K562 (cell line): ENCODE data around the gene PKD1L1. TPM values are rescaled to one million over a fixed set of nuclear protein-coding genes. Genes with fewer than 3 reads are reported as not detected.

Source experiments
- ATAC-seq: fragments of 200-7000 bp; cut with Tn5 transposase; 3 replicates; pipeline ENCODE4 v1.9.1; 2020; ENCODE audit warnings: moderate library complexity
- BruUV-seq: library from RNA; stranded (reverse); fragments of 400-500 nt; replicated peaks from 2 replicates; lab custom pipeline; 2021; lab: Mats Ljungman, UMichigan
- CTCF ChIA-PET: fragments of 300-600 bp; formaldehyde crosslinking; extraction: SDS; loops from one replicate; lab custom pipeline; 2021; ENCODE audit warnings: low intra/inter-chr PET ratio; lab: Yijun Ruan, JAX
- POLR2A ChIA-PET: fragments of 300-600, 350-650 bp; sonication (Branson Sonifier 250); formaldehyde crosslinking; extraction: SDS; loops from one replicate; lab custom pipeline; 2021; ENCODE audit warnings: antibody characterized with exemption, inconsistent platforms; lab: Yijun Ruan, JAX
- DNase-seq, 4 experiments: peaks; one replicate each; pipeline versions ENCODE4 v3.0.0 to v3.0.0-alpha.2; 2011 to 2018; ENCODE audit warnings: low spot score in 3 of 4, mixed read lengths in 3 of 4; ENCODE audit errors: extremely low read depth in 1 of 4
- FAIRE-seq: peaks from 2 replicates; lab custom pipeline; 2011; peaks lifted over from hg19 to GRCh38; lab: Jason Lieb, UNC
- H2AFZ ChIP-seq: 2 replicates; pipeline ENCODE4 v1.6.0; 2011; ENCODE audit warnings: low read depth, low read length, control low read depth, inconsistent platforms
- H3K27ac ChIP-seq: fragments of 200-600 bp; 3 replicates; pipeline ENCODE4 v1.8.0; 2011; ENCODE audit warnings: low read depth, mild to moderate bottlenecking, control low read depth, inconsistent platforms, low read length, moderate library complexity, mixed read lengths; ENCODE audit errors: extremely low read depth
- H3K27me3 ChIP-seq, 2 experiments: fragments of 300-600 bp in 1 of 2; 2 replicates in 1 of 2; 3 replicates in 1 of 2; pipeline versions ENCODE4 v1.6.0 to v1.8.0; 2011; ENCODE audit warnings: inconsistent platforms in 2 of 2, low read length in 2 of 2, mild to moderate bottlenecking in 1 of 2, mixed read lengths in 1 of 2, moderate library complexity in 1 of 2; ENCODE audit not compliant: control insufficient read depth in 2 of 2, insufficient read depth in 2 of 2
- H3K36me3 ChIP-seq: fragments of 300-600 bp; 3 replicates; pipeline ENCODE4 v1.8.0; 2011; ENCODE audit warnings: mild to moderate bottlenecking, low read length, inconsistent platforms; ENCODE audit not compliant: control insufficient read depth, insufficient read depth
- H3K4me1 ChIP-seq, 2 experiments: fragments of 200-600 bp in 1 of 2; replicated peaks in 1 of 2; 2 replicates in 1 of 2; 3 replicates in 1 of 2; pipeline versions ENCODE4 v1.5.1 to v1.8.0; 2011; ENCODE audit warnings: inconsistent platforms in 2 of 2, low read length in 2 of 2, mild to moderate bottlenecking in 1 of 2, mixed read lengths in 1 of 2, moderate library complexity in 1 of 2; ENCODE audit not compliant: control insufficient read depth in 2 of 2, insufficient read depth in 2 of 2
- H3K4me2 ChIP-seq: 2 replicates; pipeline ENCODE4 v1.6.1; 2011; ENCODE audit warnings: low read length, control low read depth, inconsistent platforms, mixed read lengths; ENCODE audit not compliant: insufficient read depth
- H3K4me3 ChIP-seq: fragments of 200-600 bp; sonication (generic), shearing (Covaris generic); 2 replicates; pipeline ENCODE4 v1.5.1; 2016; ENCODE audit warnings: control low read depth, inconsistent platforms
- H3K79me2 ChIP-seq: fragments of 200-600 bp; 3 replicates; pipeline ENCODE4 v1.8.0; 2011; ENCODE audit warnings: low read length, inconsistent platforms; ENCODE audit not compliant: control insufficient read depth, insufficient read depth
- H3K9ac ChIP-seq, 2 experiments: 2 replicates each; pipeline versions ENCODE4 v1.6.0 to v1.6.1; 2011; ENCODE audit warnings: low read depth in 2 of 2, low read length in 2 of 2, control low read depth in 1 of 2, inconsistent platforms in 1 of 2, mild to moderate bottlenecking in 1 of 2, mixed read lengths in 1 of 2; ENCODE audit not compliant: insufficient read depth in 1 of 2
- H3K9me1 ChIP-seq: one replicate; pipeline ENCODE4 v1.6.0; 2011; ENCODE audit warnings: inconsistent platforms, mild to moderate bottlenecking, low read length, moderate library complexity; ENCODE audit not compliant: control insufficient read depth, insufficient read depth
- H3K9me3 ChIP-seq: replicated peaks from 2 replicates; pipeline ENCODE4 v1.5.1; 2011; ENCODE audit warnings: low read depth, low read length, inconsistent platforms; ENCODE audit not compliant: control insufficient read depth, insufficient read depth
- H4K20me1 ChIP-seq: replicated peaks from 2 replicates; pipeline ENCODE4 v1.6.1; 2011; ENCODE audit warnings: low read length, inconsistent platforms, mixed read lengths; ENCODE audit not compliant: control insufficient read depth, insufficient read depth
- CBFA2T2 ChIP-seq: fragments of 450-650 bp; conservative IDR thresholded peaks from 2 replicates; pipeline ENCODE4 v1.6.1; 2017; ENCODE audit warnings: mild to moderate bottlenecking
- CBFA2T3 ChIP-seq: fragments of 450-650 bp; IDR thresholded peaks from 2 replicates; pipeline ENCODE4 v1.6.1; 2017
- MEF2D ChIP-seq: conservative IDR thresholded peaks from 2 replicates; pipeline ENCODE4 v1.6.1; 2016; ENCODE audit warnings: low read depth, missing genetic modification characterization, missing compliant biosample characterization
- NFIC ChIP-seq: fragments of 450-650 bp; IDR thresholded peaks from 2 replicates; pipeline ENCODE4 v1.6.1; 2017; ENCODE audit warnings: mild to moderate bottlenecking, inconsistent platforms
- SMARCC2 ChIP-seq: fragments of 450-650 bp; IDR thresholded peaks from 2 replicates; pipeline ENCODE4 v1.6.1; 2017; ENCODE audit warnings: antibody characterized with exemption, moderate library complexity, mild to moderate bottlenecking, low read depth
- WGBS: fragments of 100-300 bp; shearing (Covaris generic); methylation state at CpG from one replicate; pipeline ENCODE4 v1.1.6; 2016; ENCODE audit warnings: low coverage, mixed read lengths; ENCODE audit not compliant: insufficient coverage; ENCODE audit errors: missing lambda C conversion rate; 5-methylcytosine and 5-hydroxymethylcytosine counted together
- in situ Hi-C: fragments of 300-500 bp; cut with MboI; formaldehyde crosslinking; loops from 4 replicates; pipeline ENCODE4 v1.15.0; 2018; ENCODE audit warnings: inconsistent platforms, mixed read lengths
- intact Hi-C: fragments of 100-400 bp; cut with micrococcal nuclease; formaldehyde crosslinking; loops from 2 replicates; pipeline ENCODE4 v1.14.2; 2022
- polyA plus RNA-seq, 8 experiments: library from polyadenylated mRNA; depleted of rRNA in 4 of 8; stranded (reverse) in 5 of 8; unstranded in 3 of 8; fragments of >200 nt; fragmentation: Nextera tagmentation in 2 of 8; fragmentation: Illumina TruSeq in 1 of 8; extraction: Ambion mirVana in 2 of 8; extraction: Trizol in 1 of 8; gene quantifications; 2 replicates each; pipeline versions ENCODE4 v1.2.1 to v1.2.3, GENCODE V29; 2011 to 2014; ENCODE audit warnings: inconsistent platforms in 1 of 8, missing spikeins in 1 of 8
- total RNA-seq, 7 experiments: library from RNA; depleted of rRNA in 6 of 7; stranded (reverse); fragments of >200 nt in 6 of 7; fragmentation: Illumina TruSeq in 2 of 7; extraction: Trizol in 2 of 7; gene quantifications; 2 replicates each; pipeline versions ENCODE4 v1.2.1 to v1.2.3, GENCODE V29; 2011 to 2021; ENCODE audit warnings: low replicate concordance in 1 of 7
- TF ChIP-seq, protein P1 (sequence below): fragments of 250-450 bp; sonication (Bioruptor Pico); IDR thresholded peaks from 2 replicates; pipeline ENCODE4 v1.4.0; 2020; ENCODE audit warnings: mild to moderate bottlenecking, moderate library complexity, borderline replicate concordance
- TF ChIP-seq, protein P2 (sequence below): fragments of 250-450 bp; sonication (Bioruptor Pico); IDR thresholded peaks from 2 replicates; pipeline ENCODE4 v1.8.0; 2022; ENCODE audit warnings: inconsistent platforms, mild to moderate bottlenecking, moderate library complexity, borderline replicate concordance
- TF ChIP-seq, protein P3 (sequence below): IDR thresholded peaks from 2 replicates; pipeline ENCODE4 v1.6.1; 2014; ENCODE audit warnings: antibody characterized with exemption
- TF ChIP-seq, protein P4 (sequence below), 2 experiments: fragments of 450-650 bp; conservative IDR thresholded peaks; 2 replicates each; pipeline ENCODE4 v1.6.1; 2017; ENCODE audit warnings: mild to moderate bottlenecking in 2 of 2, moderate library complexity in 2 of 2

PKD1L1 gene
- total and polyA plus RNA-seq, 9 of the 15 experiments (the other 6 are each of a cell fraction or from before 2014, with no cell fraction given): 0.01 to 0.02 TPM; not detected in 7

DNA sequence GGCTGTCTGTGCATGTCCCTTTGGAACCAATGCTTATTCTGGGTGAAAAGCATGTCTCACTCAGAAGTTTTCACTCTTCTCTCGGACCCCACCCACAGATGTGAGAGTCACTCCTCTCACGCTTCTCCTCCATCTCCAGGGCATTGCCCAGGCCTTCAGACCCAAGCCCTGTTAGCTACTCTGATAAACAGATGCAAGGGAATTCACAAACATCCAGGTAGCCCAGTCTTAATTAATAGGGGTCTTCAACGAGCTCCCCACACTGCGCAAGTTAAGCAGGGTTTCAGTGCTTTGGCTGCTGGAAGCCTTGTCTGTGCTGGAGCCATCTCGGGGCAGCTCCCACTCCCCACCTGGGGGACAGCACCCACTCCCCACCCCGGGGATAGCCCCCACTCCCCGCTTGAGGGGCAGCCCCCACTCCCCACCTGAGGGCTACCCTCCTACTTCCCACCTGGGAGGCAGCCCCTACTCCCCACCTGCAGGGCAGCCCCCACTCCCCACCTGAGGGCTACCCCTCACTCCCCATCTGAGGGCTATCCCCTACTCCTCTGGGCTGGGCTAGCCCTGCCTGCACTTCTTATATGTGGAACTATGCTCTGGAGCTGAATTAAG, 8.7 kb downstream of the PKD1L1 start:
- H3K79me2 ChIP-seq: no peaks in the 10 kb centered on the region
- TF ChIP-seq, protein P1, sequence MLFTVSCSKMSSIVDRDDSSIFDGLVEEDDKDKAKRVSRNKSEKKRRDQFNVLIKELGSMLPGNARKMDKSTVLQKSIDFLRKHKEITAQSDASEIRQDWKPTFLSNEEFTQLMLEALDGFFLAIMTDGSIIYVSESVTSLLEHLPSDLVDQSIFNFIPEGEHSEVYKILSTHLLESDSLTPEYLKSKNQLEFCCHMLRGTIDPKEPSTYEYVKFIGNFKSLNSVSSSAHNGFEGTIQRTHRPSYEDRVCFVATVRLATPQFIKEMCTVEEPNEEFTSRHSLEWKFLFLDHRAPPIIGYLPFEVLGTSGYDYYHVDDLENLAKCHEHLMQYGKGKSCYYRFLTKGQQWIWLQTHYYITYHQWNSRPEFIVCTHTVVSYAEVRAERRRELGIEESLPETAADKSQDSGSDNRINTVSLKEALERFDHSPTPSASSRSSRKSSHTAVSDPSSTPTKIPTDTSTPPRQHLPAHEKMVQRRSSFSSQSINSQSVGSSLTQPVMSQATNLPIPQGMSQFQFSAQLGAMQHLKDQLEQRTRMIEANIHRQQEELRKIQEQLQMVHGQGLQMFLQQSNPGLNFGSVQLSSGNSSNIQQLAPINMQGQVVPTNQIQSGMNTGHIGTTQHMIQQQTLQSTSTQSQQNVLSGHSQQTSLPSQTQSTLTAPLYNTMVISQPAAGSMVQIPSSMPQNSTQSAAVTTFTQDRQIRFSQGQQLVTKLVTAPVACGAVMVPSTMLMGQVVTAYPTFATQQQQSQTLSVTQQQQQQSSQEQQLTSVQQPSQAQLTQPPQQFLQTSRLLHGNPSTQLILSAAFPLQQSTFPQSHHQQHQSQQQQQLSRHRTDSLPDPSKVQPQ (CRISPR knock-in tag): no peak
- TF ChIP-seq CBFA2T3 (no peak), NFIC (no peak), CBFA2T2 (no peak), SMARCC2 (no peak), MEF2D (tag) (no peak)
- TF ChIP-seq, protein P2, sequence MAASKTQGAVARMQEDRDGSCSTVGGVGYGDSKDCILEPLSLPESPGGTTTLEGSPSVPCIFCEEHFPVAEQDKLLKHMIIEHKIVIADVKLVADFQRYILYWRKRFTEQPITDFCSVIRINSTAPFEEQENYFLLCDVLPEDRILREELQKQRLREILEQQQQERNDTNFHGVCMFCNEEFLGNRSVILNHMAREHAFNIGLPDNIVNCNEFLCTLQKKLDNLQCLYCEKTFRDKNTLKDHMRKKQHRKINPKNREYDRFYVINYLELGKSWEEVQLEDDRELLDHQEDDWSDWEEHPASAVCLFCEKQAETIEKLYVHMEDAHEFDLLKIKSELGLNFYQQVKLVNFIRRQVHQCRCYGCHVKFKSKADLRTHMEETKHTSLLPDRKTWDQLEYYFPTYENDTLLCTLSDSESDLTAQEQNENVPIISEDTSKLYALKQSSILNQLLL (CRISPR knock-in tag): no peak
- TF ChIP-seq, protein P3, sequence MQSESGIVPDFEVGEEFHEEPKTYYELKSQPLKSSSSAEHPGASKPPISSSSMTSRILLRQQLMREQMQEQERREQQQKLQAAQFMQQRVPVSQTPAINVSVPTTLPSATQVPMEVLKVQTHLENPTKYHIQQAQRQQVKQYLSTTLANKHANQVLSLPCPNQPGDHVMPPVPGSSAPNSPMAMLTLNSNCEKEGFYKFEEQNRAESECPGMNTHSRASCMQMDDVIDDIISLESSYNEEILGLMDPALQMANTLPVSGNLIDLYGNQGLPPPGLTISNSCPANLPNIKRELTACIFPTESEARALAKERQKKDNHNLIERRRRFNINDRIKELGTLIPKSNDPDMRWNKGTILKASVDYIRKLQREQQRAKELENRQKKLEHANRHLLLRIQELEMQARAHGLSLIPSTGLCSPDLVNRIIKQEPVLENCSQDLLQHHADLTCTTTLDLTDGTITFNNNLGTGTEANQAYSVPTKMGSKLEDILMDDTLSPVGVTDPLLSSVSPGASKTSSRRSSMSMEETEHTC: no peak
- TF ChIP-seq, protein P4, sequence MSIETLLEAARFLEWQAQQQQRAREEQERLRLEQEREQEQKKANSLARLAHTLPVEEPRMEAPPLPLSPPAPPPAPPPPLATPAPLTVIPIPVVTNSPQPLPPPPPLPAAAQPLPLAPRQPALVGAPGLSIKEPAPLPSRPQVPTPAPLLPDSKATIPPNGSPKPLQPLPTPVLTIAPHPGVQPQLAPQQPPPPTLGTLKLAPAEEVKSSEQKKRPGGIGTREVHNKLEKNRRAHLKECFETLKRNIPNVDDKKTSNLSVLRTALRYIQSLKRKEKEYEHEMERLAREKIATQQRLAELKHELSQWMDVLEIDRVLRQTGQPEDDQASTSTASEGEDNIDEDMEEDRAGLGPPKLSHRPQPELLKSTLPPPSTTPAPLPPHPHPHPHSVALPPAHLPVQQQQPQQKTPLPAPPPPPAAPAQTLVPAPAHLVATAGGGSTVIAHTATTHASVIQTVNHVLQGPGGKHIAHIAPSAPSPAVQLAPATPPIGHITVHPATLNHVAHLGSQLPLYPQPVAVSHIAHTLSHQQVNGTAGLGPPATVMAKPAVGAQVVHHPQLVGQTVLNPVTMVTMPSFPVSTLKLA (conservative IDR thresholded peaks at IDR 0.05): no peak
- POLR2A ChIA-PET: no interaction called here
- H2AFZ ChIP-seq: no peak overlapping the region
- in situ Hi-C loops: loop anchor here (5.0 kb wide), 1 partner anchor 173 kb away; no protein-coding TSS in a partner anchor
- no peak for FAIRE-seq
- DNase-seq: no peak
- no peaks in the 10 kb centered on the region; the same call in 1 of the 2 replicates for H4K20me1 ChIP-seq
- H3K4me1 ChIP-seq: no peaks in the 10 kb centered on the region; a peak in 1 of 5 replicates
- intact Hi-C loops: no loop called here
- no peak overlapping the region for H3K9ac ChIP-seq
- H3K4me2 ChIP-seq: no peak overlapping the region
- CTCF ChIA-PET: no interaction called here
- no peaks in the 10 kb centered on the region for H3K9me1 ChIP-seq
- H3K36me3 ChIP-seq: no peaks in the 10 kb centered on the region
- no peak overlapping the region for H3K27ac ChIP-seq
- BruUV-seq: no TSS peak
- H3K27me3 ChIP-seq: peaks cover 6 to 36% of the 10 kb centered on the region in 2 experiments; a peak in 4 of 5 replicates
- H3K9me3 ChIP-seq: no peaks in the 10 kb centered on the region
- no peak for ATAC-seq
- 2% methylated on average over 6 of the region's 7 CpGs for WGBS
- no peak overlapping the region for H3K4me3 ChIP-seq
